ENCODE measurements around the gene EMC10. TPM values are rescaled to one million over a fixed set of nuclear protein-coding genes. Genes with fewer than 3 reads are reported as not detected.

The EMC10 gene
- total RNA-seq, 1 experiment from 2014 or later = 116 TPM

Other genes with a start within 250 kb of the EMC10 start
- gene KCNC3, start 147.1 kb upstream of the EMC10 start, total RNA-seq (2014; rRNA removed) = not detected in 2 replicates
- gene NAPSA, start 110.9 kb upstream of the EMC10 start, total RNA-seq (2014; rRNA removed) = 0.40 TPM in 1 of 2 replicates, not detected in the other
- gene NR1H2, start 100.0 kb upstream of the EMC10 start, total RNA-seq (2014; rRNA removed) = 89.3 and 99.2 TPM in 2 replicates
- gene POLD1, start 92.2 kb upstream of the EMC10 start, total RNA-seq (2014; rRNA removed) = 56.0 and 69.5 TPM in 2 replicates
- not detected in 2 replicates for gene SPIB, start 57.6 kb upstream of the EMC10 start, total RNA-seq (2014; rRNA removed)
- gene MYBPC2, start 43.6 kb upstream of the EMC10 start, total RNA-seq (2014; rRNA removed) = 0.11 TPM in 1 of 2 replicates, not detected in the other
- gene GARIN5A, start 341 bp downstream of the EMC10 start, total RNA-seq (2014; rRNA removed) = 0.23 and 2.4 TPM in 2 replicates
- gene JOSD2, start 34.7 kb downstream of the EMC10 start, total RNA-seq (2014; rRNA removed) = 41.7 and 47.3 TPM in 2 replicates
- not detected in 2 replicates for gene ASPDH, start 37.4 kb downstream of the EMC10 start, total RNA-seq (2014; rRNA removed)
- not detected in 2 replicates for gene LRRC4B, start 91.9 kb downstream of the EMC10 start, total RNA-seq (2014; rRNA removed)
- 0.11 TPM in 1 of 2 replicates, not detected in the other for gene SYT3, start 163.4 kb downstream of the EMC10 start, total RNA-seq (2014; rRNA removed)
- gene C19orf81, start 172.9 kb downstream of the EMC10 start, total RNA-seq (2014; rRNA removed) = not detected in 2 replicates
- 3.6 and 6.3 TPM in 2 replicates for gene SHANK1, start 243.3 kb downstream of the EMC10 start, total RNA-seq (2014; rRNA removed)
- gene CLEC11A, start 246.9 kb downstream of the EMC10 start, total RNA-seq (2014; rRNA removed) = 129 and 189 TPM in 2 replicates